HepG2 (cell line): Measurements from ENCODE around the gene ATP2B3. TPM values are rescaled to one million over a fixed set of nuclear protein-coding genes. Genes with fewer than 3 reads are reported as not detected.

Source experiments
- ARID2 ChIP-seq: sonication (generic); formaldehyde crosslinking; IDR thresholded peaks from 2 replicates; pipeline ENCODE4 v1.8.1; 2022; ENCODE audit warnings: mild to moderate bottlenecking, missing genetic modification reagents, borderline replicate concordance
- CBX1 ChIP-seq: IDR thresholded peaks from one replicate; pipeline ENCODE4 v1.6.1; 2016; ENCODE audit warnings: antibody characterized with exemption, low read depth
- CHD2 ChIP-seq: IDR thresholded peaks from 2 replicates; pipeline ENCODE4 v1.6.1; 2011; ENCODE audit warnings: low read depth, low read length, improper control_type of control experiment
- ETV6 ChIP-seq: sonication (generic); formaldehyde crosslinking; conservative IDR thresholded peaks from 2 replicates; pipeline ENCODE4 v1.4.0; 2020; ENCODE audit warnings: missing genetic modification reagents
- EZH2 ChIP-seq: conservative IDR thresholded peaks from 2 replicates; pipeline ENCODE4 v1.6.1; 2012; ENCODE audit warnings: mild to moderate bottlenecking, low read depth, low read length, moderate library complexity
- GATA4 ChIP-seq: sonication (generic); IDR thresholded peaks from 2 replicates; pipeline ENCODE4 v1.6.1; 2016; ENCODE audit warnings: antibody characterized with exemption, low read depth, borderline replicate concordance
- HDAC6 ChIP-seq: fragments of 200-600 bp; sonication (generic); IDR thresholded peaks from 2 replicates; pipeline ENCODE4 v1.7.0; 2017; ENCODE audit warnings: mild to moderate bottlenecking, antibody characterized with exemption, low read length, low read depth
- KDM2A ChIP-seq: sonication (generic); formaldehyde crosslinking; IDR thresholded peaks from 2 replicates; pipeline ENCODE4 v1.4.0; 2020; ENCODE audit warnings: low read depth, missing genetic modification reagents, borderline replicate concordance
- KLF13 ChIP-seq: sonication (generic); formaldehyde crosslinking; IDR thresholded peaks from 2 replicates; pipeline ENCODE4 v1.4.0; 2020; ENCODE audit warnings: mild to moderate bottlenecking, missing genetic modification reagents
- MTA1 ChIP-seq: sonication (generic); formaldehyde crosslinking; IDR thresholded peaks from 2 replicates; pipeline ENCODE4 v1.4.0; 2020; ENCODE audit warnings: missing genetic modification reagents, mild to moderate bottlenecking, borderline replicate concordance
- MZF1 ChIP-seq: sonication (generic); formaldehyde crosslinking; IDR thresholded peaks from 2 replicates; pipeline ENCODE4 v1.8.1; 2023; ENCODE audit warnings: mild to moderate bottlenecking, missing genetic modification reagents, borderline replicate concordance
- NFE2 ChIP-seq: sonication (generic); formaldehyde crosslinking; IDR thresholded peaks from 2 replicates; pipeline ENCODE4 v1.4.0; 2020; ENCODE audit warnings: missing genetic modification reagents
- NFE2L1 ChIP-seq: sonication (generic); formaldehyde crosslinking; IDR thresholded peaks from 2 replicates; pipeline ENCODE4 v1.4.0; 2020; ENCODE audit warnings: missing genetic modification reagents, mild to moderate bottlenecking, borderline replicate concordance
- RCOR2 ChIP-seq: IDR thresholded peaks from 2 replicates; pipeline ENCODE4 v1.6.1; 2016; ENCODE audit warnings: missing biosample characterization, missing genetic modification reagents
- SMAD9 ChIP-seq: sonication (generic); formaldehyde crosslinking; IDR thresholded peaks from 2 replicates; pipeline ENCODE4 v1.5.1; 2020; ENCODE audit warnings: mild to moderate bottlenecking, missing genetic modification reagents
- SPEN ChIP-seq: sonication (generic); formaldehyde crosslinking; IDR thresholded peaks from 2 replicates; pipeline ENCODE4 v1.5.1; 2020; ENCODE audit warnings: low read depth, mild to moderate bottlenecking, missing genetic modification reagents
- ZNF563 ChIP-seq: sonication (generic); formaldehyde crosslinking; IDR thresholded peaks from 2 replicates; pipeline ENCODE4 v1.8.0; 2022; ENCODE audit warnings: mild to moderate bottlenecking, moderate library complexity, missing genetic modification reagents
- ZNF577 ChIP-seq: sonication (generic); formaldehyde crosslinking; IDR thresholded peaks from 2 replicates; pipeline ENCODE4 v1.4.0; 2020; ENCODE audit warnings: mild to moderate bottlenecking, low read depth, missing genetic modification reagents, borderline replicate concordance
- ZNF670 ChIP-seq: sonication (generic); formaldehyde crosslinking; IDR thresholded peaks from 2 replicates; pipeline ENCODE4 v1.8.0; 2022; ENCODE audit warnings: mild to moderate bottlenecking, missing genetic modification reagents, borderline replicate concordance
- ZNF768 ChIP-seq: sonication (generic); formaldehyde crosslinking; IDR thresholded peaks from 2 replicates; pipeline ENCODE4 v1.4.0; 2020; ENCODE audit warnings: missing genetic modification reagents
- ZNF775 ChIP-seq: sonication (generic); formaldehyde crosslinking; IDR thresholded peaks from 2 replicates; pipeline ENCODE4 v1.4.0; 2020; ENCODE audit warnings: missing genetic modification reagents, mild to moderate bottlenecking, moderate library complexity, borderline replicate concordance
- ZNF780A ChIP-seq: sonication (generic); formaldehyde crosslinking; IDR thresholded peaks from 2 replicates; pipeline ENCODE4 v1.8.0; 2022; ENCODE audit warnings: mild to moderate bottlenecking, missing genetic modification reagents, moderate library complexity
- polyA plus RNA-seq, 8 experiments: library from polyadenylated mRNA; depleted of rRNA in 3 of 8; stranded (reverse) in 7 of 8; unstranded in 1 of 8; fragments of >200 nt; fragmentation: Illumina TruSeq in 4 of 8; extraction: Trizol in 4 of 8; gene quantifications; 2 replicates each; pipeline versions ENCODE4 v1.2.1 to v1.2.3, GENCODE V29; 2011 to 2016; ENCODE audit warnings: low read depth in 4 of 8, missing spikeins in 1 of 8, mixed read lengths in 1 of 8; ENCODE audit not compliant: insufficient read depth in 1 of 8
- total RNA-seq, 5 experiments: library from RNA; depleted of rRNA; stranded (reverse); fragments of >200 nt; fragmentation: Illumina TruSeq; extraction: Trizol; gene quantifications; 2 replicates each; pipeline ENCODE4 v1.2.3, GENCODE V29; 2016; ENCODE audit warnings: low read depth in 1 of 5

The ATP2B3 gene
- total and polyA plus RNA-seq, 2 of the 13 experiments (the other 11 are each of a cell fraction or from before 2014, with no cell fraction given): not detected

GRCh38 chrX:153623310-153624029 is 106.0 kb downstream of the ATP2B3 start (continued):
- TF ChIP-seq NFE2L1 (CRISPR knock-in tag): no peak
- peak; percentile 67; the same call in 1 of the 2 replicates for TF ChIP-seq SPEN
- no peak; the same call in 1 of the 2 replicates for TF ChIP-seq ZNF780A (CRISPR knock-in tag)
- no peak for TF ChIP-seq EZH2
- no peak for TF ChIP-seq CBX1
- TF ChIP-seq ZNF670 (CRISPR knock-in tag): 0 out of 2 replicates have a peak, but pooled peaks have one; percentile 29
- no peak for TF ChIP-seq ZNF775
- TF ChIP-seq MTA1 (CRISPR knock-in tag): peak; percentile 92; the same call in 1 of the 2 replicates
- TF ChIP-seq GATA4: peak; percentile 81
- TF ChIP-seq CHD2: no peak
- TF ChIP-seq KDM2A (CRISPR knock-in tag): peak; percentile 15; the same call in 1 of the 2 replicates
- TF ChIP-seq KLF13: no peak
- no peak for TF ChIP-seq ARID2 (CRISPR knock-in tag)
- TF ChIP-seq NFE2 (CRISPR knock-in tag): no peak
- TF ChIP-seq ZNF577 (CRISPR knock-in tag): no peak
- TF ChIP-seq RCOR2: no peak
- TF ChIP-seq SMAD9 (CRISPR knock-in tag): no peak
- TF ChIP-seq MZF1 (CRISPR knock-in tag): no peak
- TF ChIP-seq ETV6 (CRISPR knock-in tag): no peak
- peak; percentile 53; the same call in 1 of the 2 replicates for TF ChIP-seq ZNF768
- TF ChIP-seq HDAC6: no peak
- peak; percentile 61; the same call in 1 of the 2 replicates for TF ChIP-seq ZNF563
